A673 (cell line): ENCODE results near the gene PLEKHA6. TPM values are rescaled to one million over a fixed set of nuclear protein-coding genes. Genes with fewer than 3 reads are reported as not detected.

Experiments
- Bru-seq: library from RNA; stranded (reverse); fragments of 400-500 nt; gene quantifications from one replicate; lab custom pipeline; 2021; lab: Mats Ljungman, UMichigan
- BruChase-seq, 2 experiments: library from RNA; stranded (reverse); fragments of 400-500 nt; gene quantifications; one replicate each; lab custom pipeline; 2021; lab: Mats Ljungman, UMichigan
- BruUV-seq: library from RNA; stranded (reverse); fragments of 400-500 nt; replicated peaks from 2 replicates; lab custom pipeline; 2021; lab: Mats Ljungman, UMichigan
- CTCF ChIA-PET: fragments of 300-600 bp; sonication (Branson Sonifier 250); formaldehyde crosslinking; loops from one replicate; lab custom pipeline; 2022; ENCODE audit warnings: antibody characterized with exemption; lab: Charles Lee
- POLR2A ChIA-PET: fragments of 300-600 bp; sonication (Branson Sonifier 250); formaldehyde crosslinking; loops from one replicate; lab custom pipeline; 2022; ENCODE audit warnings: antibody characterized with exemption; ENCODE audit not compliant: low non-redundant PET; lab: Charles Lee
- DNase-seq: peaks from one replicate; pipeline ENCODE4 v3.0.0-alpha.2; 2015; ENCODE audit warnings: low spot score
- H3K27ac ChIP-seq: fragments of 200-600 bp; sonication (generic); 2 replicates; pipeline ENCODE4 v1.5.1; 2016; ENCODE audit warnings: mixed run types, low read depth, mild to moderate bottlenecking, mixed read lengths, antibody characterized with exemption, low read length; ENCODE audit not compliant: poor library complexity, severe bottlenecking
- H3K27me3 ChIP-seq: fragments of 200-600 bp; sonication (generic); replicated peaks from 2 replicates; pipeline ENCODE4 v1.6.1; 2017; ENCODE audit warnings: mixed run types, low read depth, mild to moderate bottlenecking, mixed read lengths, antibody characterized with exemption, low read length; ENCODE audit not compliant: insufficient read depth, poor library complexity
- H3K36me3 ChIP-seq: fragments of 200-600 bp; sonication (generic); 2 replicates; pipeline ENCODE4 v1.6.1; 2016; ENCODE audit warnings: mixed run types, mild to moderate bottlenecking, mixed read lengths, antibody characterized with exemption, low read length; ENCODE audit not compliant: insufficient read depth, poor library complexity, severe bottlenecking
- H3K4me1 ChIP-seq: fragments of 200-600 bp; sonication (generic); 2 replicates; pipeline ENCODE4 v1.6.1; 2017; ENCODE audit warnings: mixed run types, mild to moderate bottlenecking, mixed read lengths, antibody characterized with exemption, low read length; ENCODE audit not compliant: insufficient read depth, poor library complexity, severe bottlenecking
- H3K4me3 ChIP-seq: fragments of 200-600 bp; sonication (generic); 2 replicates; pipeline ENCODE4 v1.5.1; 2016; ENCODE audit warnings: low read depth, mixed run types, mild to moderate bottlenecking, mixed read lengths, low read length; ENCODE audit not compliant: poor library complexity, severe bottlenecking
- H3K9me3 ChIP-seq: fragments of 200-600 bp; sonication (generic); 2 replicates; pipeline ENCODE4 v1.6.1; 2016; ENCODE audit warnings: mixed run types, low read depth, mild to moderate bottlenecking, mixed read lengths, antibody characterized with exemption, low read length; ENCODE audit not compliant: poor library complexity, severe bottlenecking
- EZH2 ChIP-seq: fragments of 200-600 bp; sonication (generic); IDR thresholded peaks from 2 replicates; pipeline ENCODE4 v1.6.1; 2017; ENCODE audit warnings: borderline replicate concordance, low read depth, mild to moderate bottlenecking, mixed read lengths, antibody characterized with exemption, low read length; ENCODE audit not compliant: poor library complexity, severe bottlenecking
- intact Hi-C: fragments of 100-400 bp; cut with micrococcal nuclease; formaldehyde crosslinking; loops from one replicate; pipeline ENCODE4 v1.10.0; 2022; ENCODE audit not compliant: unreplicated experiment
- long read RNA-seq: library from polyadenylated mRNA; stranded (forward); transcript quantifications from one replicate; pipeline ENCODE4 v2.0.0, GENCODE V29; 2022
- total RNA-seq: library from RNA; stranded (reverse); gene quantifications from 2 replicates; pipeline ENCODE4 v1.2.3, GENCODE V29; 2021
- TF ChIP-seq, protein P1 (sequence below): fragments of 300-800, 200-600 bp; sonication (generic); conservative IDR thresholded peaks from 2 replicates; pipeline ENCODE4 v1.5.1; 2017; ENCODE audit warnings: low read depth, mild to moderate bottlenecking, antibody characterized with exemption, low read length, moderate library complexity, mixed read lengths

PLEKHA6 gene, protein sequence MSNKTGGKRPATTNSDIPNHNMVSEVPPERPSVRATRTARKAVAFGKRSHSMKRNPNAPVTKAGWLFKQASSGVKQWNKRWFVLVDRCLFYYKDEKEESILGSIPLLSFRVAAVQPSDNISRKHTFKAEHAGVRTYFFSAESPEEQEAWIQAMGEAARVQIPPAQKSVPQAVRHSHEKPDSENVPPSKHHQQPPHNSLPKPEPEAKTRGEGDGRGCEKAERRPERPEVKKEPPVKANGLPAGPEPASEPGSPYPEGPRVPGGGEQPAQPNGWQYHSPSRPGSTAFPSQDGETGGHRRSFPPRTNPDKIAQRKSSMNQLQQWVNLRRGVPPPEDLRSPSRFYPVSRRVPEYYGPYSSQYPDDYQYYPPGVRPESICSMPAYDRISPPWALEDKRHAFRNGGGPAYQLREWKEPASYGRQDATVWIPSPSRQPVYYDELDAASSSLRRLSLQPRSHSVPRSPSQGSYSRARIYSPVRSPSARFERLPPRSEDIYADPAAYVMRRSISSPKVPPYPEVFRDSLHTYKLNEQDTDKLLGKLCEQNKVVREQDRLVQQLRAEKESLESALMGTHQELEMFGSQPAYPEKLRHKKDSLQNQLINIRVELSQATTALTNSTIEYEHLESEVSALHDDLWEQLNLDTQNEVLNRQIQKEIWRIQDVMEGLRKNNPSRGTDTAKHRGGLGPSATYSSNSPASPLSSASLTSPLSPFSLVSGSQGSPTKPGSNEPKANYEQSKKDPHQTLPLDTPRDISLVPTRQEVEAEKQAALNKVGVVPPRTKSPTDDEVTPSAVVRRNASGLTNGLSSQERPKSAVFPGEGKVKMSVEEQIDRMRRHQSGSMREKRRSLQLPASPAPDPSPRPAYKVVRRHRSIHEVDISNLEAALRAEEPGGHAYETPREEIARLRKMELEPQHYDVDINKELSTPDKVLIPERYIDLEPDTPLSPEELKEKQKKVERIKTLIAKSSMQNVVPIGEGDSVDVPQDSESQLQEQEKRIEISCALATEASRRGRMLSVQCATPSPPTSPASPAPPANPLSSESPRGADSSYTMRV
- 0.58 and 0.70 TPM in 2 replicates for total RNA-seq
- Bru-seq, nascent RNA: percentile 15 among the genes with signal in this experiment
- percentile 18 among the genes with signal in this experiment for BruChase-seq, experiment 1, labeled RNA remaining after a 2-hour chase
- BruChase-seq, experiment 2, labeled RNA remaining after a 6-hour chase: percentile 23 among the genes with signal in this experiment
- long read RNA-seq, partial matches to known transcripts: 0 of 1 reads
- long read RNA-seq, other reads (novel, unspliced or antisense): 1 of 1 reads

DNA sequence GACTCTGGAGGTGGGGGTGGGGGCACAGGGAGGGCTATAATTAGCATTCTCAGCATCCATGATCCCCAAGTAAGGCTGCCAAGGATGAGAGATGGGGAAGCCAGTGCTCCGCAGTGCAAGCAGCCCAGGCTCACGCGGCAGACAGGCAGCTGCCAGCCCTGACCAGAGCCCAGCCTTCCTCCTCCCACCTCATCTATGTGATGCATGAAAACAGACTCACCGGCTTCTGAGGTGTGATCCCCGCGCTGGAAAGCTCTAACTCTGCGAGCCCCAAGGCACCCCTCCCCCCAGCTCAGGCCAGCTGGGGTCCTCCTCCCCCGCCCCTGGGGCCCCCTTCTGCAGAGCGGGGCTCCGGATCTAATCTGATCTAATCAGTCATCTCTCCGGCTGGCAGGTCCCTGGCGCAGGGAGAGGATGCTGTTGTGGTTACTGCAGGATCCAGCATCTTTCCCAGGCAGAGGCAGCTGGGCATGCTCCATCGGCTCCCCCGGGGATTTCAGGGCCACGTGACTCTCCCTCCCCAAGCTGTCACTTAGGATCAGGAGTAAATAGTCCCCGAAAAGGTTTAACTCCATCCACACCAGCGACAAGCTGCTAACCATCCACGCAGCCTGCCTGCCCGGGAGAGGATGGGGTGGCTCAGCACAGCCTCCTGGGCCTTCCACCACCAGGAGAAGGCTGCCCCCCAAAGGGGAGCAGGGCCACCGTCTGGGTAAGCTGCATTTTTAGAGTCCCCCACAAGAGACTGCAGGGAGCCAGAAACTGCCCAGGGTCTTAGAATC, at the start of gene PLEKHA6:
PLEKHA6 (minus strand) TSS at position 456 of the 782 bp plus-strand sequence. CDS start 86,202 bp downstream, outside the sequence.
- H3K4me3 ChIP-seq: no peak within 1 kb of the TSS
- TF ChIP-seq, protein P1, sequence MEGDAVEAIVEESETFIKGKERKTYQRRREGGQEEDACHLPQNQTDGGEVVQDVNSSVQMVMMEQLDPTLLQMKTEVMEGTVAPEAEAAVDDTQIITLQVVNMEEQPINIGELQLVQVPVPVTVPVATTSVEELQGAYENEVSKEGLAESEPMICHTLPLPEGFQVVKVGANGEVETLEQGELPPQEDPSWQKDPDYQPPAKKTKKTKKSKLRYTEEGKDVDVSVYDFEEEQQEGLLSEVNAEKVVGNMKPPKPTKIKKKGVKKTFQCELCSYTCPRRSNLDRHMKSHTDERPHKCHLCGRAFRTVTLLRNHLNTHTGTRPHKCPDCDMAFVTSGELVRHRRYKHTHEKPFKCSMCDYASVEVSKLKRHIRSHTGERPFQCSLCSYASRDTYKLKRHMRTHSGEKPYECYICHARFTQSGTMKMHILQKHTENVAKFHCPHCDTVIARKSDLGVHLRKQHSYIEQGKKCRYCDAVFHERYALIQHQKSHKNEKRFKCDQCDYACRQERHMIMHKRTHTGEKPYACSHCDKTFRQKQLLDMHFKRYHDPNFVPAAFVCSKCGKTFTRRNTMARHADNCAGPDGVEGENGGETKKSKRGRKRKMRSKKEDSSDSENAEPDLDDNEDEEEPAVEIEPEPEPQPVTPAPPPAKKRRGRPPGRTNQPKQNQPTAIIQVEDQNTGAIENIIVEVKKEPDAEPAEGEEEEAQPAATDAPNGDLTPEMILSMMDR: 0 out of 2 replicates have a peak, but pooled peaks have one; percentile 34
- no peak for TF ChIP-seq EZH2
- H3K36me3 ChIP-seq: no peaks in the 10 kb centered on the region
- no peaks in the 10 kb centered on the region for H3K9me3 ChIP-seq
- DNase-seq: peak; percentile 57
- no TSS peak for BruUV-seq
- H3K27ac ChIP-seq: no peak within 1 kb of the TSS
- intact Hi-C loops: loop anchor here (5.0 kb wide), 1 partner anchor 102 kb away; no protein-coding TSS in a partner anchor
- ChIA-PET CTCF (interaction anchor here (0.6 to 1.6 kb wide), 4 partner anchors 16 to 145 kb away, joined by 3 to 8 read pairs (median 4); partner anchors contain the start of gene GOLT1A), POLR2A (interaction anchor here (0.6 kb wide), 1 partner anchor 19 kb away, joined by 7 read pairs; no protein-coding TSS in a partner anchor)
- peaks cover 7% of the 10 kb centered on the region for H3K4me1 ChIP-seq
- H3K27me3 ChIP-seq: no peaks in the 10 kb centered on the region

DNA sequence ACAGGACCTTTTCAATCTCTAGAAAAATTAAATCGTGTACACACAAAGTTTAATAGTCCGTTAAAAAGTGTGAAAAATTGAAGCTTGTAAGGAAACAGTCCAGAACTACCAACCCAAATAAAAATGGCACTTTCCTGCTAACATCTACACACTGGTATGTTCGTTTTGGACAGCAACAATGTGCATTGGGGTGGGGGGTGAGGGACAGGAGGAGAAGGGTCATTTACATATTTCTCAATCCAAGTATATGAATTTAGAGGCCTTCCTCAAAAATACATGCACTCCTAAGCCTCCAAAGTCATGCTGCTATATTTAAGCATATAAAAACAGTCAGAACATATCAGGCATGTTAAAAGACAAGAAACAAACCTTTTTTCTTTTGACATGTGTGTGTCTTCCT, 49.4 kb upstream of the PLEKHA6 start:
- Histone ChIP-seq H3K4me1 (peaks cover 17% of the 10 kb centered on the region), H3K27me3 (no peaks in the 10 kb centered on the region), H3K27ac (peak overlapping the region; percentile 99), H3K9me3 (no peaks in the 10 kb centered on the region), H3K36me3 (peaks cover 40% of the 10 kb centered on the region), H3K4me3 (peak overlapping the region; percentile 99)
- DNase-seq: no peak
- TF ChIP-seq, protein P1: no peak
- TF ChIP-seq EZH2: no peak
- BruUV-seq: no TSS peak
- ChIA-PET CTCF (no interaction called here), POLR2A (no interaction called here)
- intact Hi-C loops: no loop called here
